Naive thymus-derived CD4-positive, alpha-beta T cell (primary cell): ENCODE measurements around the gene TPD52L2. TPM values are rescaled to one million over a fixed set of nuclear protein-coding genes. Genes with fewer than 3 reads are reported as not detected.
"Not testable (repeated sequence)": the region's sequence is repeated elsewhere in the genome, so short reads cannot be mapped to it uniquely, and the experiment has no call there.

ENCODE experiments used
- ATAC-seq: fragments of 150-1000 bp; cut with Tn5 transposase; 2 replicates; pipeline ENCODE4 v1.10.0; 2021; ENCODE audit warnings: mild to moderate bottlenecking, moderate library complexity
- CTCF ChIA-PET: fragments of 350-600 bp; sonication (Branson Sonifier 250); formaldehyde crosslinking; loops from one replicate; lab custom pipeline; 2021; ENCODE audit warnings: antibody characterized with exemption; lab: Charles Lee
- POLR2A ChIA-PET: fragments of 350-600 bp; sonication (Branson Sonifier 250); formaldehyde crosslinking; loops from one replicate; lab custom pipeline; 2021; ENCODE audit warnings: antibody characterized with exemption, inconsistent platforms; lab: Charles Lee
- DNase-seq, 9 donors: peaks; one replicate each; pipeline versions ENCODE4 v3.0.0 to v3.0.0-alpha.2; 2020 to 2022; ENCODE audit warnings: mixed read lengths in 1 of 9
- H3K27ac ChIP-seq: one replicate; pipeline ENCODE4 v1.7.0; 2013; ENCODE audit warnings: mild to moderate bottlenecking, low read depth, low read length, moderate library complexity
- H3K27me3 ChIP-seq, 2 donors: one replicate each; pipeline ENCODE4 v1.7.0; 2013; ENCODE audit warnings: low read length in 2 of 2, mild to moderate bottlenecking in 2 of 2, moderate library complexity in 2 of 2; ENCODE audit not compliant: control insufficient read depth in 2 of 2, insufficient read depth in 2 of 2
- H3K36me3 ChIP-seq, 3 experiments: 1 replicate in 2 of 3; 2 replicates in 1 of 3; pipeline ENCODE4 v1.7.0; 2013; ENCODE audit warnings: low read length in 3 of 3, mild to moderate bottlenecking in 3 of 3, moderate library complexity in 1 of 3; ENCODE audit not compliant: insufficient read depth in 3 of 3, control insufficient read depth in 2 of 3
- H3K4me1 ChIP-seq, 2 donors: one replicate each; pipeline ENCODE4 v1.7.0; 2013; ENCODE audit warnings: low read length in 2 of 2, mild to moderate bottlenecking in 2 of 2, moderate library complexity in 1 of 2; ENCODE audit not compliant: control insufficient read depth in 2 of 2, insufficient read depth in 2 of 2
- H3K4me3 ChIP-seq: 2 replicates; pipeline ENCODE4 v1.7.0; 2013; ENCODE audit warnings: mild to moderate bottlenecking, low read length
- H3K9me3 ChIP-seq, 3 experiments: 1 replicate in 2 of 3; 2 replicates in 1 of 3; pipeline ENCODE4 v1.7.0; 2013; ENCODE audit warnings: low read length in 3 of 3; ENCODE audit not compliant: control insufficient read depth in 2 of 3
- H3K27ac Mint-ChIP-seq, 9 donors: one replicate each; pipeline ENCODE4 v1.8.0; 2020 to 2022; ENCODE audit warnings: mixed read lengths in 9 of 9, mild to moderate bottlenecking in 8 of 9, moderate library complexity in 5 of 9, inconsistent platforms in 2 of 9
- H3K27me3 Mint-ChIP-seq, 5 donors: one replicate each; pipeline ENCODE4 v1.8.0; 2021 to 2022; ENCODE audit warnings: mixed read lengths in 5 of 5, mild to moderate bottlenecking in 1 of 5
- H3K36me3 Mint-ChIP-seq, 5 donors: one replicate each; pipeline ENCODE4 v1.8.0; 2020 to 2022; ENCODE audit warnings: mixed read lengths in 5 of 5, mild to moderate bottlenecking in 3 of 5, inconsistent platforms in 1 of 5
- H3K4me1 Mint-ChIP-seq, 7 donors: one replicate each; pipeline ENCODE4 v1.8.0; 2020 to 2022; ENCODE audit warnings: mixed read lengths in 7 of 7, mild to moderate bottlenecking in 3 of 7, inconsistent platforms in 1 of 7
- H3K4me3 Mint-ChIP-seq, 10 donors: one replicate each; pipeline ENCODE4 v1.8.0; 2020 to 2022; ENCODE audit warnings: mild to moderate bottlenecking in 10 of 10, mixed read lengths in 10 of 10, moderate library complexity in 6 of 10, inconsistent platforms in 2 of 10
- H3K9me3 Mint-ChIP-seq, 11 donors: one replicate each; pipeline ENCODE4 v1.8.0; 2020 to 2022; ENCODE audit warnings: mixed read lengths in 11 of 11, mild to moderate bottlenecking in 4 of 11, inconsistent platforms in 1 of 11, moderate library complexity in 1 of 11
- intact Hi-C, 2 donors: fragments of 100-400 bp; cut with micrococcal nuclease; formaldehyde crosslinking; loops; one replicate each; pipeline ENCODE4 v1.15.1; 2023
- polyA plus RNA-seq, 2 donors: library from polyadenylated mRNA; unstranded; fragments of 300-500 nt; fragmentation: Illumina TruSeq; gene quantifications; one replicate each; pipeline ENCODE4 v1.2.3, GENCODE V29; 2021
- total RNA-seq, 6 experiments: library from RNA in 5 of 6; stranded (reverse) in 5 of 6; gene quantifications; 1 replicate in 5 of 6; 2 replicates in 1 of 6; pipeline ENCODE4 v1.2.3 and lab custom pipeline; 2021 to 2026

TPD52L2 gene
- total and polyA plus RNA-seq, 7 experiments from 2014 or later = 33.7 to 84.0 (median 47.5) TPM

- peak overlapping the region; percentile 22 for H3K27ac ChIP-seq
- ATAC-seq (no peak), DNase-seq (no peak)
- H3K4me3 ChIP-seq = no peak overlapping the region
- intact Hi-C loops = no loop called here
- H3K36me3 ChIP-seq = no peaks in the 10 kb centered on the region
- peaks cover 19 to 39% of the 10 kb centered on the region in 2 donors for H3K4me1 ChIP-seq
- ChIA-PET POLR2A (interaction anchor here (1.2 to 1.6 kb wide), 2 partner anchors 8 to 9 kb away, joined by 4 to 5 read pairs; partner anchors contain the start of gene DNAJC5), CTCF (no interaction called here)
- no peaks in the 10 kb centered on the region for H3K27me3 Mint-ChIP-seq
- H3K4me1 Mint-ChIP-seq = peaks cover 34 to 73% (median 54%) of the 10 kb centered on the region in 7 donors
- H3K36me3 Mint-ChIP-seq = peaks cover 0 to 7% (median 0%) of the 10 kb centered on the region in 5 donors
- H3K27me3 ChIP-seq = no peaks in the 10 kb centered on the region
- no peaks in the 10 kb centered on the region for H3K9me3 Mint-ChIP-seq
- H3K4me3 Mint-ChIP-seq = peak overlapping the region in 9 of 10 donors; percentile 16 to 87 (median 36)
- H3K27ac Mint-ChIP-seq = peak overlapping the region; percentile 43 to 96 (median 67)
- no peaks in the 10 kb centered on the region for H3K9me3 ChIP-seq
Observed at GRCh38 chr20:63903796-63904561, 38.9 kb downstream of the TPD52L2 start.

GRCh38 chr20:63908008-63908682 is 43.1 kb downstream of the TPD52L2 start:
- Mint-ChIP-seq H3K4me1 (peaks cover 35 to 70% (median 45%) of the 10 kb centered on the region in 7 donors), H3K36me3 (peaks cover 0 to 6% (median 3%) of the 10 kb centered on the region in 5 donors), H3K9me3 (no peaks in the 10 kb centered on the region), H3K27me3 (no peaks in the 10 kb centered on the region), H3K27ac (peak overlapping the region in 5 of 9 donors; percentile 16 to 81 (median 71)), H3K4me3 (peak overlapping the region in 1 of 10 donors; percentile 19)
- no peaks in the 10 kb centered on the region for H3K36me3 ChIP-seq
- H3K4me1 ChIP-seq = peaks cover 17 to 29% of the 10 kb centered on the region in 2 donors
- H3K9me3 ChIP-seq = no peaks in the 10 kb centered on the region
- no peak overlapping the region for H3K4me3 ChIP-seq
- no peaks in the 10 kb centered on the region for H3K27me3 ChIP-seq
- CTCF ChIA-PET = interaction anchor here (0.6 to 1.3 kb wide), 4 partner anchors 12 to 130 kb away, joined by 3 to 8 read pairs (median 4); no protein-coding TSS in a partner anchor
- DNase-seq (no peak), ATAC-seq (no peak)
- H3K27ac ChIP-seq = no peak overlapping the region
- intact Hi-C loops = loop anchor here (2.0 to 5.0 kb wide), 4 partner anchors 13 to 213 kb away; partner anchors contain the start of genes C20orf204 (in 1 of the 2) and DNAJC5 (in 1 of the 2)
- POLR2A ChIA-PET = interaction anchor here (2.8 kb wide), 1 partner anchor 12 kb away, joined by 14 read pairs; the partner anchor contains the start of gene DNAJC5

GRCh38 chr20:63911176-63911575 is 46.1 kb downstream of the TPD52L2 start:
- intact Hi-C loops = no loop called here
- peak overlapping the region in 6 of 9 donors; percentile 3 to 78 (median 44) for H3K27ac Mint-ChIP-seq
- H3K27me3 ChIP-seq = no peaks in the 10 kb centered on the region
- peaks cover 7 to 17% of the 10 kb centered on the region in 2 donors for H3K4me1 ChIP-seq
- DNase-seq (no peak), ATAC-seq (peak; percentile 53)
- peak overlapping the region in 4 of 10 donors; percentile 3 to 59 (median 30) for H3K4me3 Mint-ChIP-seq
- H3K27ac ChIP-seq = no peak overlapping the region
- H3K4me3 ChIP-seq = no peak overlapping the region
- peaks cover 0 to 20% (median 9%) of the 10 kb centered on the region in 5 donors for H3K36me3 Mint-ChIP-seq
- H3K27me3 Mint-ChIP-seq = no peaks in the 10 kb centered on the region
- peaks cover 0 to 3% (median 1%) of the 10 kb centered on the region in 11 donors for H3K9me3 Mint-ChIP-seq
- peaks cover 28 to 63% (median 41%) of the 10 kb centered on the region in 7 donors for H3K4me1 Mint-ChIP-seq
- H3K36me3 ChIP-seq = peaks cover 0 to 8% (median 0%) of the 10 kb centered on the region in 3 experiments
- H3K9me3 ChIP-seq = no peaks in the 10 kb centered on the region
- POLR2A ChIA-PET = interaction anchor here (0.6 to 0.7 kb wide), 5 partner anchors 12 to 210 kb away, joined by 3 to 4 read pairs (median 3); no protein-coding TSS in a partner anchor
- CTCF ChIA-PET = interaction anchor here (1.1 kb wide), 1 partner anchor 62 kb away, joined by 3 read pairs; no protein-coding TSS in a partner anchor

GRCh38 chr20:63913768-63914167 is 48.7 kb downstream of the TPD52L2 start:
- Mint-ChIP-seq H3K9me3 (peaks cover 0 to 9% (median 3%) of the 10 kb centered on the region in 11 donors), H3K4me3 (peak overlapping the region in 1 of 10 donors; percentile 49), H3K27me3 (no peaks in the 10 kb centered on the region), H3K36me3 (peaks cover 0 to 35% (median 16%) of the 10 kb centered on the region in 5 donors), H3K27ac (peak overlapping the region in 1 of 9 donors; percentile 38), H3K4me1 (peaks cover 25 to 55% (median 36%) of the 10 kb centered on the region in 7 donors)
- intact Hi-C loops = no loop called here
- no peaks in the 10 kb centered on the region for H3K9me3 ChIP-seq
- no peaks in the 10 kb centered on the region for H3K27me3 ChIP-seq
- peaks cover 3 to 17% of the 10 kb centered on the region in 2 donors for H3K4me1 ChIP-seq
- DNase-seq = no peak
- no peak overlapping the region for H3K27ac ChIP-seq
- ATAC-seq = no peak
- CTCF ChIA-PET = interaction anchor here (1.2 kb wide), 1 partner anchor 60 kb away, joined by 3 read pairs; no protein-coding TSS in a partner anchor
- no peak overlapping the region for H3K4me3 ChIP-seq
- POLR2A ChIA-PET = no interaction called here
- H3K36me3 ChIP-seq = peaks cover 0 to 20% (median 0%) of the 10 kb centered on the region in 3 experiments

- Histone ChIP-seq H3K27ac (no peak overlapping the region), H3K4me1 (peaks cover 3 to 14% of the 10 kb centered on the region in 2 donors), H3K4me3 (no peak overlapping the region), H3K27me3 (no peaks in the 10 kb centered on the region), H3K9me3 (no peaks in the 10 kb centered on the region), H3K36me3 (peaks cover 0 to 31% (median 0%) of the 10 kb centered on the region in 3 experiments)
- Mint-ChIP-seq H3K4me3 (no peak overlapping the region), H3K4me1 (peaks cover 19 to 45% (median 29%) of the 10 kb centered on the region in 7 donors), H3K9me3 (peaks cover 0 to 9% (median 3%) of the 10 kb centered on the region in 11 donors), H3K27ac (peak overlapping the region in 1 of 9 donors; percentile 57), H3K27me3 (no peaks in the 10 kb centered on the region), H3K36me3 (peaks cover 0 to 32% (median 17%) of the 10 kb centered on the region in 5 donors)
- intact Hi-C loops = no loop called here
- POLR2A ChIA-PET = interaction anchor here (0.7 to 1.0 kb wide), 2 partner anchors 8 to 10 kb away, joined by 3 to 8 read pairs; no protein-coding TSS in a partner anchor
- DNase-seq (no peak), ATAC-seq (no peak)
- CTCF ChIA-PET = no interaction called here
Observed at GRCh38 chr20:63915471-63915870, 50.4 kb downstream of the TPD52L2 start.

- H3K4me1 ChIP-seq, ATAC-seq, H3K9me3 Mint-ChIP-seq, DNase-seq, intact Hi-C loops, H3K9me3 ChIP-seq, CTCF ChIA-PET, H3K27me3 Mint-ChIP-seq, H3K4me3 ChIP-seq, H3K27ac ChIP-seq, H3K27me3 ChIP-seq, H3K4me3 Mint-ChIP-seq: not testable (repeated sequence)
- Mint-ChIP-seq H3K36me3 (peaks cover 0 to 32% (median 17%) of the 10 kb centered on the region in 5 donors), H3K4me1 (peaks cover 10 to 35% (median 20%) of the 10 kb centered on the region in 7 donors), H3K27ac (peak overlapping the region in 2 of 9 donors; percentile 22 to 52)
- H3K36me3 ChIP-seq = peaks cover 0 to 31% (median 0%) of the 10 kb centered on the region in 3 experiments
- POLR2A ChIA-PET = interaction anchor here (1.0 kb wide), 1 partner anchor 9 kb away, joined by 3 read pairs; no protein-coding TSS in a partner anchor
Observed at GRCh38 chr20:63916371-63916939, 51.4 kb downstream of the TPD52L2 start.
